PC-3 (cell line): Measurements from ENCODE around the gene TBC1D5. TPM values are rescaled to one million over a fixed set of nuclear protein-coding genes. Genes with fewer than 3 reads are reported as not detected.

Source experiments
- ATAC-seq: fragments of 200-7000 bp; cut with Tn5 transposase; 2 replicates; pipeline ENCODE4 v1.9.1; 2020; ENCODE audit warnings: mild to moderate bottlenecking, moderate library complexity
- BruUV-seq: library from RNA; stranded (reverse); fragments of 400-500 nt; replicated peaks from 2 replicates; lab custom pipeline; 2021; lab: Mats Ljungman, UMichigan
- CTCF ChIA-PET: fragments of 300-600 bp; sonication (Branson Sonifier 250); formaldehyde crosslinking; loops from one replicate; lab custom pipeline; 2022; ENCODE audit warnings: antibody characterized with exemption; lab: Charles Lee
- POLR2A ChIA-PET: fragments of 300-600 bp; sonication (Branson Sonifier 250); formaldehyde crosslinking; loops from one replicate; lab custom pipeline; 2022; ENCODE audit warnings: antibody characterized with exemption; ENCODE audit not compliant: unreplicated experiment; lab: Charles Lee
- DNase-seq: peaks from one replicate; pipeline ENCODE4 v3.0.0-alpha.2; 2015
- H2AFZ ChIP-seq: fragments of 300-600 bp; sonication (generic); 2 replicates; pipeline ENCODE4 v1.6.0; 2016; ENCODE audit warnings: antibody characterized with exemption, low read length
- H3F3A ChIP-seq: fragments of 300-600 bp; sonication (generic); one replicate; pipeline ENCODE4 v1.6.0; 2017; ENCODE audit warnings: antibody characterized with exemption, low read length, control low read depth, mild to moderate bottlenecking; ENCODE audit not compliant: unreplicated experiment
- H3K27ac ChIP-seq: fragments of 300-600 bp; sonication (generic); 2 replicates; pipeline ENCODE4 v1.5.1; 2016; ENCODE audit warnings: mild to moderate bottlenecking, low read length
- H3K27me3 ChIP-seq: fragments of 300-600 bp; sonication (generic); 2 replicates; pipeline ENCODE4 v1.6.1; 2016; ENCODE audit warnings: low read length, mixed read lengths
- H3K36me3 ChIP-seq: fragments of 300-600 bp; sonication (generic); 2 replicates; pipeline ENCODE4 v1.6.1; 2016; ENCODE audit warnings: low read depth, mixed run types, low read length, mixed read lengths
- H3K4me1 ChIP-seq: fragments of 300-600 bp; sonication (generic); 2 replicates; pipeline ENCODE4 v1.5.1; 2016; ENCODE audit warnings: low read length; ENCODE audit not compliant: insufficient read depth
- H3K4me2 ChIP-seq: fragments of 300-600 bp; sonication (generic); 2 replicates; pipeline ENCODE4 v1.6.0; 2016; ENCODE audit warnings: low read length
- H3K4me3 ChIP-seq: fragments of 300-600 bp; sonication (generic); 2 replicates; pipeline ENCODE4 v1.5.1; 2016; ENCODE audit warnings: mild to moderate bottlenecking, low read length, mixed read lengths
- H3K79me2 ChIP-seq: fragments of 300-600 bp; sonication (generic); 2 replicates; pipeline ENCODE4 v1.6.1; 2017; ENCODE audit warnings: low read length, mixed read lengths
- H3K9ac ChIP-seq: fragments of 300-600 bp; sonication (generic); 2 replicates; pipeline ENCODE4 v1.6.0; 2016; ENCODE audit warnings: mild to moderate bottlenecking, low read length
- H3K9me2 ChIP-seq: fragments of 300-600 bp; sonication (generic); replicated peaks from 2 replicates; pipeline ENCODE4 v1.6.1; 2016; ENCODE audit warnings: mixed run types, low read length, mixed read lengths
- H3K9me3 ChIP-seq: fragments of 300-600 bp; sonication (generic); 2 replicates; pipeline ENCODE4 v1.6.1; 2016; ENCODE audit warnings: low read length, mixed read lengths
- H4K20me1 ChIP-seq: fragments of 300-600 bp; sonication (generic); 2 replicates; pipeline ENCODE4 v1.6.1; 2016; ENCODE audit warnings: low read length, mixed read lengths
- EZH2 ChIP-seq: fragments of 300-600 bp; sonication (generic); IDR thresholded peaks from one replicate; pipeline ENCODE4 v1.6.1; 2017; ENCODE audit warnings: antibody characterized with exemption, mild to moderate bottlenecking, low read length; ENCODE audit not compliant: unreplicated experiment
- EZH2phosphoT487 ChIP-seq: fragments of 300-600 bp; sonication (generic); IDR thresholded peaks from 2 replicates; pipeline ENCODE4 v1.6.1; 2018; ENCODE audit warnings: mild to moderate bottlenecking, antibody characterized with exemption, low read length, borderline replicate concordance
- intact Hi-C: fragments of 100-400 bp; cut with micrococcal nuclease; formaldehyde crosslinking; loops from 2 replicates; pipeline ENCODE4 v1.9.0; 2023
- total RNA-seq: library from RNA; depleted of rRNA; stranded (reverse); fragments of >200 nt; gene quantifications from 2 replicates; pipeline ENCODE4 v1.2.3, GENCODE V29; 2014
- TF ChIP-seq, protein P1 (sequence below): fragments of 300-600 bp; sonication (generic); conservative IDR thresholded peaks from 2 replicates; pipeline ENCODE4 v1.5.1; 2017; ENCODE audit warnings: antibody characterized with exemption, low read depth, mild to moderate bottlenecking, low read length

Gene TBC1D5
- total RNA-seq, 1 experiment from 2014 or later, result 54.5 TPM

DNA sequence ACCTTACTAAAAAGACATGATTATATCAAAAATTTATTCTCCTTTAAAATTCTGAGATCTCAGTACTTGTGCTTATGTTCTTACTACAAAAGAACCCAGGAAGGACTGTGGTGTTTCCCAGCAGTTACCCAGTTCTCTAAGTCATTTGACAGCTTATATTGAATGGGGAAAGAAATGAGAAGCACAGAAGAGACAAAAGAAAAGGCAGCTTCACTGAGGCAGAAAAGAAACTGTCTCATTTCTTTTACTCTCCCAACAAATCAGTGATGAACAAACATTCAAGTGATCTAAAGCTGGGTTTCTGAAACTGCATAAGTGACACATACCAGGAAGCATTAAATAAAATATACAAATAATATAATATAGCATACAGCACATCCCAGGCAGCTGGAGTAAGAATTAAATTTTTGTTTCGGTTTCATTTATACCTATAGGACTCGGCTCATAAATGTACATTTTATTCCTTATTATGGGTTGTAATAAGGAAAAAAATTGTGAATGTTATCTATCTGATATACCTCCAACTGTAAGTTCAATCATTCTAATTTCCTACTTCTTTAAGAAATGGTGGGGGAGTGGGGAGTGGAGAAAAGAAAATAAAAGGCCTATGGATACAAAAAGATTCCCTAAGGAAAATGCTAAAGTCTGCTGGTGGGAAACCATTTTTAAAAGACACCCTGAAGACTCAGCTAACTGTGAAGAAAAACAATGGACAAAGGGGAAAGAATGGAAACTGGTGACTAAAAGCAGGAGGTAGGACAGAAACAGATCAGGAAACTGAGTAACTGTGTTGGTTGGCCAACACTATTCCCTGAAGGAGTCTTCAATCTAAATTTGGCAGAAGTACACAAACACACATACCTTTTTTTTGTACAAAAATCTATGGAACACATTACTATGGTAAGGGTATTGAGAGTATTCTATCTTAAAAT, 156.8 kb downstream of the TBC1D5 start:
- ATAC-seq, result no peak
- no peaks in the 10 kb centered on the region for H3F3A ChIP-seq
- CTCF ChIA-PET, result no interaction called here
- TF ChIP-seq, protein P1, sequence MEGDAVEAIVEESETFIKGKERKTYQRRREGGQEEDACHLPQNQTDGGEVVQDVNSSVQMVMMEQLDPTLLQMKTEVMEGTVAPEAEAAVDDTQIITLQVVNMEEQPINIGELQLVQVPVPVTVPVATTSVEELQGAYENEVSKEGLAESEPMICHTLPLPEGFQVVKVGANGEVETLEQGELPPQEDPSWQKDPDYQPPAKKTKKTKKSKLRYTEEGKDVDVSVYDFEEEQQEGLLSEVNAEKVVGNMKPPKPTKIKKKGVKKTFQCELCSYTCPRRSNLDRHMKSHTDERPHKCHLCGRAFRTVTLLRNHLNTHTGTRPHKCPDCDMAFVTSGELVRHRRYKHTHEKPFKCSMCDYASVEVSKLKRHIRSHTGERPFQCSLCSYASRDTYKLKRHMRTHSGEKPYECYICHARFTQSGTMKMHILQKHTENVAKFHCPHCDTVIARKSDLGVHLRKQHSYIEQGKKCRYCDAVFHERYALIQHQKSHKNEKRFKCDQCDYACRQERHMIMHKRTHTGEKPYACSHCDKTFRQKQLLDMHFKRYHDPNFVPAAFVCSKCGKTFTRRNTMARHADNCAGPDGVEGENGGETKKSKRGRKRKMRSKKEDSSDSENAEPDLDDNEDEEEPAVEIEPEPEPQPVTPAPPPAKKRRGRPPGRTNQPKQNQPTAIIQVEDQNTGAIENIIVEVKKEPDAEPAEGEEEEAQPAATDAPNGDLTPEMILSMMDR, result no peak
- H3K9ac ChIP-seq, result no peak overlapping the region
- DNase-seq, result no peak
- no peak overlapping the region for H3K27ac ChIP-seq
- H3K79me2 ChIP-seq, result no peaks in the 10 kb centered on the region
- H3K27me3 ChIP-seq, result no peaks in the 10 kb centered on the region
- H3K36me3 ChIP-seq, result 0 out of 2 replicates have a peak, but pooled peaks cover 3% of the 10 kb centered on the region
- peaks cover 8% of the 10 kb centered on the region for H3K4me1 ChIP-seq
- POLR2A ChIA-PET, result no interaction called here
- H3K9me2 ChIP-seq, result no peaks in the 10 kb centered on the region
- BruUV-seq, result no TSS peak
- no peak overlapping the region for H2AFZ ChIP-seq
- no peaks in the 10 kb centered on the region for H3K9me3 ChIP-seq
- H3K4me2 ChIP-seq, result no peak overlapping the region
- intact Hi-C loops, result no loop called here
- H4K20me1 ChIP-seq, result no peaks in the 10 kb centered on the region
- H3K4me3 ChIP-seq, result no peak overlapping the region

DNA sequence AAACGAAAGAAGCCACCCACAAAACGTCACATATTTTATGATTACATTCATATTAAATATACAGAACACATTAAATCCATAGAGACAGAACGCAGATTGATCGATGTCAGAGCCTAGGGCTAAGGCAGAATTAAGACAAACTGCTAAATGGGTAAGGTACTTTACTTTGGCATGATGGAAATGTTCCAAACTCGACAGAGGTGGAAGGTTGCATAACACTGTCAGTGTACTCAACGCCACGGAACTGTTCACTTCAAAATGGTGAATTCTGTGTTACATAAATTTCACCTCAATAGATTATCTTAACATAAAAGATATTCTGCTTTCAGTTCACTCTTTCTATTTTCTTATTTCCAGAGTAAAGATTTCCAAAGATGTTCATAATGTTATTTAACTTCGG, 158.4 kb downstream of the TBC1D5 start:
- H2AFZ ChIP-seq, result no peak overlapping the region
- ATAC-seq, result no peak
- intact Hi-C loops, result no loop called here
- TF ChIP-seq EZH2phosphoT487, result no peak
- TF ChIP-seq, protein P1, result no peak
- no peaks in the 10 kb centered on the region for H3F3A ChIP-seq
- H3K4me3 ChIP-seq, result no peak overlapping the region
- no peaks in the 10 kb centered on the region for H3K9me2 ChIP-seq
- H3K27ac ChIP-seq, result no peak overlapping the region
- BruUV-seq, result no TSS peak
- no peak overlapping the region for H3K9ac ChIP-seq
- H3K4me2 ChIP-seq, result no peak overlapping the region
- DNase-seq, result no peak
- POLR2A ChIA-PET, result no interaction called here
- H3K9me3 ChIP-seq, result no peaks in the 10 kb centered on the region
- CTCF ChIA-PET, result no interaction called here
- no peaks in the 10 kb centered on the region for H3K36me3 ChIP-seq
- no peaks in the 10 kb centered on the region for H4K20me1 ChIP-seq
- H3K4me1 ChIP-seq, result peaks cover 8% of the 10 kb centered on the region
- H3K27me3 ChIP-seq, result no peaks in the 10 kb centered on the region
- no peaks in the 10 kb centered on the region for H3K79me2 ChIP-seq

DNA sequence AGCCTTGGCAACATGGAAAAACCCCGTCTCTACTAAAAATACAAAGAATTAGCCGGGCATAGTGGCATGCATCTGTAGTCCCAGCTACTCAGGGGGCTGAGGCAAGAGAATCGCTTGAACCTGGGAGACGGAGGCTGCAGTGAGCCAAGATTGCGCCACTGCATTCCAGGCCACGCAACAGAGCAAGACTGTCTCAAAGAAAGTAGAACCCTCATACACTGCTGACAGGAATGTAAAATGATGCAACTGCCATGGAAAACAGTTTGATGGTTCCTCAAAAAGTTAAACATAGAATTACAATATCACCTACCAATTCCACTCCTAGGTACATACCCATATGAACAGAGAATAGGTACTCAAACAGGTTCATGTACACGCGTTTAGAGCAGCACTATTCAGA, 158.9 kb downstream of the TBC1D5 start:
- Histone ChIP-seq H3K4me2 (no peak overlapping the region), H3K27ac (no peak overlapping the region), H3K27me3 (no peaks in the 10 kb centered on the region), H3K4me1 (peaks cover 8% of the 10 kb centered on the region), H3K9me3 (no peaks in the 10 kb centered on the region), H3K4me3 (no peak overlapping the region), H3K9ac (no peak overlapping the region), H3K79me2 (no peaks in the 10 kb centered on the region), H3F3A (no peaks in the 10 kb centered on the region), H4K20me1 (no peaks in the 10 kb centered on the region), H3K9me2 (no peaks in the 10 kb centered on the region), H3K36me3 (no peaks in the 10 kb centered on the region), H2AFZ (no peak overlapping the region)
- no TSS peak for BruUV-seq
- CTCF ChIA-PET, result no interaction called here
- intact Hi-C loops, result no loop called here
- no peak for TF ChIP-seq EZH2
- no peak for TF ChIP-seq EZH2phosphoT487
- TF ChIP-seq, protein P1, result no peak
- ATAC-seq, result no peak
- DNase-seq, result no peak
- POLR2A ChIA-PET, result interaction anchor here (0.6 kb wide), 1 partner anchor 14 kb away, joined by 3 read pairs; no protein-coding TSS in a partner anchor
